GM12878 (cell line): Measurements from ENCODE around the gene BOLA1. TPM values are rescaled to one million over a fixed set of nuclear protein-coding genes. Genes with fewer than 3 reads are reported as not detected.
A peak's percentile ranks its signal among the peaks of the same experiment; 100 is the strongest.

ENCODE experiments used
- BACH1 ChIP-seq: fragments of 450-650 bp; IDR thresholded peaks from 2 replicates; pipeline ENCODE4 v1.6.1; 2017; ENCODE audit warnings: mild to moderate bottlenecking, borderline replicate concordance
- CEBPZ ChIP-seq: fragments of 150-350 bp; IDR thresholded peaks from 2 replicates; pipeline ENCODE4 v1.6.1; 2016; ENCODE audit warnings: low read depth, low read length
- EED ChIP-seq: sonication (generic); IDR thresholded peaks from 2 replicates; pipeline ENCODE4 v1.6.1; 2016; ENCODE audit warnings: antibody characterized with exemption, low read depth
- EGR1 ChIP-seq, 2 experiments: IDR thresholded peaks; 1 replicate in 1 of 2; 2 replicates in 1 of 2; pipeline ENCODE4 v1.6.1; 2011 to 2012; ENCODE audit warnings: low read depth in 2 of 2, low read length in 2 of 2, borderline replicate concordance in 1 of 2, mild to moderate bottlenecking in 1 of 2, moderate library complexity in 1 of 2
- EP300 ChIP-seq, 2 experiments: fragments of 150-350 bp in 1 of 2; IDR thresholded peaks; 2 replicates each; pipeline ENCODE4 v1.6.1; 2011 to 2012; ENCODE audit warnings: low read depth in 2 of 2, low read length in 2 of 2, borderline replicate concordance in 1 of 2, improper control_type of control experiment in 1 of 2, inconsistent platforms in 1 of 2; ENCODE audit not compliant: control insufficient read depth in 1 of 2
- GABPA ChIP-seq: IDR thresholded peaks from 2 replicates; pipeline ENCODE4 v1.6.1; 2014; ENCODE audit warnings: antibody characterized with exemption, low read depth, mild to moderate bottlenecking, inconsistent platforms
- HCFC1 ChIP-seq: fragments of 150-350 bp; IDR thresholded peaks from 2 replicates; pipeline ENCODE4 v1.6.1; 2014; ENCODE audit warnings: low read length
- IRF4 ChIP-seq: IDR thresholded peaks from 2 replicates; pipeline ENCODE4 v1.6.1; 2011; ENCODE audit warnings: low read depth, low read length
- LARP7 ChIP-seq: fragments of 450-650 bp; IDR thresholded peaks from 2 replicates; pipeline ENCODE4 v1.6.1; 2017; ENCODE audit warnings: mild to moderate bottlenecking
- MEF2B ChIP-seq: fragments of 450-650 bp; IDR thresholded peaks from 2 replicates; pipeline ENCODE4 v1.6.1; 2018; ENCODE audit warnings: mild to moderate bottlenecking, moderate library complexity; ENCODE audit not compliant: partially characterized antibody, poor library complexity, severe bottlenecking
- MYB ChIP-seq: fragments of 150-350 bp; IDR thresholded peaks from 2 replicates; pipeline ENCODE4 v1.6.1; 2014; ENCODE audit warnings: mild to moderate bottlenecking, low read depth, low read length, borderline replicate concordance
- NKRF ChIP-seq: fragments of 450-650 bp; conservative IDR thresholded peaks from 2 replicates; pipeline ENCODE4 v1.6.1; 2017; ENCODE audit warnings: mild to moderate bottlenecking, moderate library complexity
- NR2F1 ChIP-seq: fragments of 450-650 bp; conservative IDR thresholded peaks from 2 replicates; pipeline ENCODE4 v1.6.1; 2017; ENCODE audit warnings: mild to moderate bottlenecking
- PKNOX1 ChIP-seq: fragments of 450-650 bp; IDR thresholded peaks from 2 replicates; pipeline ENCODE4 v1.6.1; 2016; ENCODE audit warnings: mild to moderate bottlenecking
- REST ChIP-seq: IDR thresholded peaks from 2 replicates; pipeline ENCODE4 v1.6.1; 2012; ENCODE audit warnings: mild to moderate bottlenecking, low read depth, low read length
- RUNX3 ChIP-seq: IDR thresholded peaks from 2 replicates; pipeline ENCODE4 v1.6.1; 2012; ENCODE audit warnings: low read length, inconsistent platforms
- SIX5 ChIP-seq: IDR thresholded peaks from 2 replicates; pipeline ENCODE4 v1.6.1; 2011; ENCODE audit warnings: mild to moderate bottlenecking, low read depth, low read length, moderate library complexity; ENCODE audit not compliant: severe bottlenecking
- SMAD5 ChIP-seq: IDR thresholded peaks from 2 replicates; pipeline ENCODE4 v1.6.1; 2016; ENCODE audit warnings: antibody characterized with exemption, low read depth
- SREBF2 ChIP-seq: IDR thresholded peaks from 2 replicates; pipeline ENCODE4 v1.6.1; 2012; ENCODE audit warnings: mild to moderate bottlenecking, low read length
- TBL1XR1 ChIP-seq: IDR thresholded peaks from 2 replicates; pipeline ENCODE4 v1.6.1; 2012; ENCODE audit warnings: low read depth, low read length, improper control_type of control experiment
- polyA plus RNA-seq, 11 experiments: library from polyadenylated mRNA; depleted of rRNA in 4 of 11; unstranded in 6 of 11; stranded (reverse) in 5 of 11; fragments of >200 nt; fragmentation: Nextera tagmentation in 4 of 11; fragmentation: Illumina TruSeq in 1 of 11; extraction: Ambion mirVana in 4 of 11; extraction: Trizol in 1 of 11; gene quantifications; 1 replicate in 1 of 11; 2 replicates in 10 of 11; pipeline versions ENCODE4 v1.2.1 to v1.2.3, GENCODE V29; 2011 to 2016; ENCODE audit warnings: inconsistent platforms in 2 of 11, missing spikeins in 2 of 11, low read depth in 1 of 11
- total RNA-seq, 4 experiments: library from RNA; depleted of rRNA in 3 of 4; stranded (reverse); fragments of >200 nt in 3 of 4; fragmentation: Illumina TruSeq in 1 of 4; extraction: Trizol in 1 of 4; gene quantifications; 2 replicates each; pipeline versions ENCODE4 v1.2.1 to v1.2.3, GENCODE V29; 2013 to 2021

Gene BOLA1
- total and polyA plus RNA-seq, 10 of the 15 experiments (the other 5 are each of a cell fraction or from before 2014, with no cell fraction given): 0.74 to 18.7 (median 11.3) TPM

- TF ChIP-seq EGR1 (IDR thresholded peaks at IDR 0.05; ENCODE audit: borderline replicate concordance in 1 of 2, low read depth in 2 of 2, low read length in 2 of 2): no peak
- TF ChIP-seq GABPA: peak; percentile 5; the same call in 1 of the 2 replicates
- peak in 1 of 2 experiments; percentile 29; a peak in 1 of 4 replicates for TF ChIP-seq EP300 (IDR thresholded peaks at IDR 0.05; ENCODE audit: borderline replicate concordance in 1 of 2, control insufficient read depth in 1 of 2, low read depth in 2 of 2, low read length in 2 of 2)
- no peak for TF ChIP-seq SREBF2
- TF ChIP-seq NKRF: peak; percentile 50
- TF ChIP-seq CEBPZ: no peak
- peak; percentile 33 for TF ChIP-seq MEF2B
- no peak for TF ChIP-seq LARP7
- TF ChIP-seq TBL1XR1: no peak; the same call in 1 of the 2 replicates
- no peak for TF ChIP-seq MYB
- TF ChIP-seq HCFC1: peak; percentile 52; the same call in 1 of the 2 replicates
- TF ChIP-seq SIX5: no peak
- peak; percentile 60 for TF ChIP-seq PKNOX1
- no peak for TF ChIP-seq NR2F1
- peak; percentile 61 for TF ChIP-seq RUNX3
- 0 out of 2 replicates have a peak, but pooled peaks have one; percentile 14 for TF ChIP-seq REST
- TF ChIP-seq BACH1: peak; percentile 60; the same call in 1 of the 2 replicates
- TF ChIP-seq SMAD5: peak; percentile 78
- TF ChIP-seq IRF4: 0 out of 2 replicates have a peak, but pooled peaks have one; percentile 55
- TF ChIP-seq EED: no peak; the same call in 1 of the 2 replicates
Measured at GRCh38 chr1:149888247-149888998, 10.9 kb upstream of the BOLA1 start (continued).
